Left lung (tissue), 10 donors: ENCODE data around the gene SOS1. TPM values are rescaled to one million over a fixed set of nuclear protein-coding genes. Genes with fewer than 3 reads are reported as not detected.
"Not testable (repeated sequence)": the region's sequence is repeated elsewhere in the genome, so short reads cannot be mapped to it uniquely, and the experiment has no call there.

Experiments used
- ATAC-seq: fragments of 200-7000 bp; cut with Tn5 transposase; one replicate; pipeline ENCODE4 v1.9.1; 2020; ENCODE audit warnings: moderate library complexity
- DNase-seq, 4 donors: peaks; one replicate each; pipeline ENCODE4 v3.0.0-alpha.2; 2013 to 2020
- H3K27ac ChIP-seq, 2 donors: fragments of 200-600 bp; sonication (generic) in 1 of 2; one replicate each; pipeline versions ENCODE4 v1.5.0 to v1.8.0; 2020 to 2021
- H3K27me3 ChIP-seq, 2 donors: fragments of 200-600 bp; sonication (generic) in 1 of 2; one replicate each; pipeline versions ENCODE4 v1.5.0 to v1.8.0; 2020 to 2021
- H3K36me3 ChIP-seq, 2 donors: fragments of 200-600 bp; sonication (generic) in 1 of 2; one replicate each; pipeline versions ENCODE4 v1.5.0 to v1.8.0; 2020 to 2021
- H3K4me1 ChIP-seq, 2 donors: fragments of 200-600 bp; one replicate each; pipeline ENCODE4 v1.8.0; 2021
- H3K4me3 ChIP-seq, 2 donors: fragments of 200-600 bp; sonication (generic) in 1 of 2; one replicate each; pipeline versions ENCODE4 v1.5.0 to v1.8.0; 2020 to 2021; ENCODE audit warnings: mild to moderate bottlenecking in 1 of 2
- H3K9me3 ChIP-seq, 2 donors: fragments of 200-600 bp; sonication (generic) in 1 of 2; one replicate each; pipeline versions ENCODE4 v1.5.0 to v1.8.0; 2020 to 2021
- CTCF ChIP-seq, 2 donors: fragments of 200-600 bp; sonication (generic) in 1 of 2; IDR thresholded peaks; one replicate each; pipeline versions ENCODE4 v1.5.0 to v1.8.0; 2021; ENCODE audit warnings: antibody characterized with exemption in 2 of 2
- intact Hi-C, 2 donors: fragments of 100-400 bp; cut with DNase I; formaldehyde crosslinking; loops; one replicate each; pipeline versions ENCODE4 v1.11.2 to v1.14.2; 2022
- polyA plus RNA-seq, 6 donors: library from polyadenylated mRNA; unstranded; fragments of 120-200 nt; gene quantifications; one replicate each; pipeline ENCODE4 v1.2.1, GENCODE V29; 2013; ENCODE audit not compliant: insufficient read length in 6 of 6
- total RNA-seq, 2 donors: library from RNA; stranded (reverse); fragmentation: NEBNext Ultra II Directional; extraction: Animal tissue kit (Norgen Biotek cat#: 25700); gene quantifications; one replicate each; pipeline ENCODE4 v1.2.1, GENCODE V29; 2021
- donor health status: DM: no; HTN: yes; CAD: no.
- donor health status: DM: no; HTN: no; CAD: no.

The SOS1 gene
- total and polyA plus RNA-seq, 8 donors = 31.3 to 69.2 (median 60.7) TPM

GRCh38 chr2:39061280-39061679 is 59.6 kb downstream of the SOS1 start:
- no peaks in the 10 kb centered on the region for H3K4me1 ChIP-seq
- DNase-seq = no peak
- peaks cover 0 to 12% of the 10 kb centered on the region in 2 donors for H3K36me3 ChIP-seq
- no peak overlapping the region for H3K27ac ChIP-seq
- no peak overlapping the region for H3K4me3 ChIP-seq
- intact Hi-C loops = loop anchor here in 1 of 2 donors (10.0 kb wide), 1 partner anchor 54 kb away; no protein-coding TSS in a partner anchor
- ATAC-seq = no peak
- no peak for TF ChIP-seq CTCF (IDR thresholded peaks at IDR 0.05)
- H3K9me3 ChIP-seq = no peaks in the 10 kb centered on the region
- H3K27me3 ChIP-seq = no peaks in the 10 kb centered on the region

DNA sequence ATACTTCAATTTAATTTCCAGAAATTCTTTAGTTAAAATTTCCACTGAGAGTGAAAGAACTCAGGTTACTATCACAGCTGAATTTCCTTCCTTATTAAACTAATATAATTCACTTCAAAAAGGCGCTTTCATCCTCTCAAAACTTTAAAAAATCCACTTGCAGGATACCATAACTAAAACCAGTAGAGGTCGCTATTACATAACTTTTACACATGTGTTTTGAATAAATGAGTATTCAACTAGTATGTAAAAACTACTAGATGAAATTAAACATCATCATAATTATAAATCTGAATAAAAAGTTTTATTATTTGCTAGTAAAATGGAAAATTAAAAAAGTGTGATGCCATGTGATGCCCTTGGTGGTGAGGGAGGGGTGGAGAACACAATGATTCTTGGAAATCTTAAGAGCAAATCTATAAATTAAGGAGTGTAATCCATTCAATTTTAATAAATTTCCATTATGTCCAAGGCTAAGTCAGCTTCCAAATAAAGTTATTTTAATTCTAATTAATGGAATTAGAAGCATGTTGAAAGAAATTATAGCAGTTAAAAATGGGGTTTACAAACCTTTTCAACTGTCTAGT is 61.4 kb downstream of the SOS1 start:
- peak; percentile 70 to 74 for TF ChIP-seq CTCF (IDR thresholded peaks at IDR 0.05)

DNA sequence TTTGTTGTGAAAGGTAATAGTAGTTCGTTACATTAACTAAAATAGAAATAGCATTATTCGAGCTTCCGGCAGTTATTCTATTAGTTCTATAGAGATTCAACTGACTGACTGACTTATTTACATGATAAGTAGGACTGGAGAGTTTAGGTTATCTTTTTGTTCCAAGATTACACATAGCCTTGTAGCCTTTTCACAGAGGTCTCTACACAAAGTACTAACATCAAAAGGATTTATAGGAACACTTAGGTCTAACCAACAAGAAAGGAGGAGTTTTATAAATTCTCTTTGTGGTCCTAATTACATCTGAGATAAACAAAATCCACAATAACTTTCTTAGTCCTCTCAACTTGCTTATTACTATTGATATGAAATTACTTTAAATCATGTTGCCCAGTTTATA is 62.8 kb downstream of the SOS1 start:
- no peak for TF ChIP-seq CTCF (IDR thresholded peaks at IDR 0.05)
- no peaks in the 10 kb centered on the region for H3K27me3 ChIP-seq
- no peak overlapping the region for H3K4me3 ChIP-seq
- intact Hi-C loops = loop anchor here in 1 of 2 donors (5.0 kb wide), 1 partner anchor 169 kb away; no protein-coding TSS in a partner anchor
- no peak overlapping the region for H3K27ac ChIP-seq
- H3K9me3 ChIP-seq = no peaks in the 10 kb centered on the region
- H3K36me3 ChIP-seq = peaks cover 0 to 23% of the 10 kb centered on the region in 2 donors
- ATAC-seq (no peak), DNase-seq (no peak)
- H3K4me1 ChIP-seq = no peaks in the 10 kb centered on the region

More for the DNA sequence above, 61.4 kb downstream of the SOS1 start:
- no peaks in the 10 kb centered on the region for H3K27me3 ChIP-seq
- DNase-seq = peak in 2 of 4 donors; percentile 24 to 51
- H3K4me1 ChIP-seq = no peaks in the 10 kb centered on the region
- H3K36me3 ChIP-seq = peaks cover 0 to 10% of the 10 kb centered on the region in 2 donors
- intact Hi-C loops = loop anchor here in 1 of 2 donors (5.0 kb wide), 1 partner anchor 168 kb away; no protein-coding TSS in a partner anchor
- ATAC-seq = peak; percentile 58
- H3K9me3 ChIP-seq = no peaks in the 10 kb centered on the region
- H3K4me3 ChIP-seq = no peak overlapping the region
- H3K27ac ChIP-seq = no peak overlapping the region

DNA sequence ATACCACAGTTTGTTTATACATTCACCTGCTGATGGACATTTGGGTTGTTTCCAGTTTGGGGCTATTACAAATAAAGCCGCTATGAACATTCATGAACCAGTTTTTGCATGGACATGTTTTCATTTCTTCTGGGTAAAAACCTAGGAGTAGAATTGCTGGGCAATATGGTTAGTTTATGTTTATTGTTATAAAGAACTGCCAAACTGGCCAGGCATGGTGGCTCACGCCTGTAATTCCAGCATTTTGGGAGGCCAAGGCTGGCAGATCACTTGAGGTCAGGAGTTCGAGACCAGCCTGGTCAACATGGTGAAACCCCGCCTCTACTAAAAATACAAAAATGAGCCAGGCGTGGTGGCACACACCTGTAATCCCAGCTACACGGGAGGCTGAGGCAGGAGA is 68.2 kb downstream of the SOS1 start:
- not testable (repeated sequence) for ATAC-seq
- peaks cover 0 to 55% of the 10 kb centered on the region in 2 donors for H3K36me3 ChIP-seq

DNA sequence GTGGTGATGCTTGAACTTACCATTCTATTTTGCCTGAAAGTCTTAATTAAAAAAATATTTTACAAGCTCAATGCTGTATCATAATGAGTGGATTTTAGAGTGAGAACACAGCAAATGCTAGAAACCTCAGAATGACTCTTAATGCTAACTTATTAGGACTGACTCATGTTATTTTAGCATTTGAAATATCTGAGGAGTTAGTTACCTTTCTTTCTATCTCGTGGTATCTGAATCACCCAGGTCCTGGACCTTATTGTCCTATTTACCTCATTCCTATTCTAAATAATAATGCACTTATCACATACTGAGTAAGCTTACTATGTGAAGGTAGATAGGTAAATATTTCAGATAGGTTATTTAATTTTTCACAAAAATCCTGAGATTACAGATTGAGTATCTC is 70.7 kb downstream of the SOS1 start:
- intact Hi-C loops = no loop called here
- no peak overlapping the region for H3K27ac ChIP-seq
- H3K9me3 ChIP-seq = no peaks in the 10 kb centered on the region
- H3K27me3 ChIP-seq = no peaks in the 10 kb centered on the region
- no peak for TF ChIP-seq CTCF (IDR thresholded peaks at IDR 0.05)
- ATAC-seq (no peak), DNase-seq (no peak)
- H3K4me1 ChIP-seq = no peaks in the 10 kb centered on the region
- no peak overlapping the region for H3K4me3 ChIP-seq
- H3K36me3 ChIP-seq = peaks cover 0 to 51% of the 10 kb centered on the region in 2 donors

More for the DNA sequence above, 68.2 kb downstream of the SOS1 start:
- H3K4me1 ChIP-seq, DNase-seq, H3K27me3 ChIP-seq, intact Hi-C loops, H3K9me3 ChIP-seq, H3K4me3 ChIP-seq, H3K27ac ChIP-seq: not testable (repeated sequence)

- intact Hi-C loops = no loop called here
- ATAC-seq = no peak
- DNase-seq = no peak
- no peaks in the 10 kb centered on the region for H3K27me3 ChIP-seq
- H3K4me1 ChIP-seq = no peaks in the 10 kb centered on the region
- peaks cover 0 to 12% of the 10 kb centered on the region in 2 donors for H3K36me3 ChIP-seq
- H3K4me3 ChIP-seq = no peak overlapping the region
- no peaks in the 10 kb centered on the region for H3K9me3 ChIP-seq
- TF ChIP-seq CTCF (IDR thresholded peaks at IDR 0.05) = no peak
- no peak overlapping the region for H3K27ac ChIP-seq
Observed at GRCh38 chr2:39039072-39039471, 81.8 kb downstream of the SOS1 start.
